GM12878 (cell line): ENCODE results near the gene USP34. TPM values are rescaled to one million over a fixed set of nuclear protein-coding genes. Genes with fewer than 3 reads are reported as not detected.
A peak's percentile ranks its signal among the peaks of the same experiment; 100 is the strongest.
"Not testable (repeated sequence)": the region's sequence is repeated elsewhere in the genome, so short reads cannot be mapped to it uniquely, and the experiment has no call there.

Source experiments
- ATAC-seq: fragments of 200-7000 bp; cut with Tn5 transposase; 3 replicates; pipeline ENCODE4 v1.9.1; 2020; ENCODE audit warnings: mild to moderate bottlenecking, moderate library complexity
- BruUV-seq: library from RNA; stranded (reverse); fragments of 400-500 nt; replicated peaks from 2 replicates; lab custom pipeline; 2021; lab: Mats Ljungman, UMichigan
- CTCF ChIA-PET: fragments of 300-600 bp; sonication (Branson Sonifier 250); formaldehyde crosslinking; extraction: SDS; loops from one replicate; lab custom pipeline; 2021; ENCODE audit warnings: inconsistent platforms; lab: Yijun Ruan, JAX
- POLR2A ChIA-PET: fragments of 350-600 bp; formaldehyde crosslinking; extraction: SDS; loops from one replicate; lab custom pipeline; 2021; ENCODE audit warnings: inconsistent platforms; lab: Charles Lee
- RAD21 ChIA-PET: fragments of 300-600 bp; sonication (Branson Sonifier 250); formaldehyde crosslinking; loops from one replicate; lab custom pipeline; 2023; ENCODE audit warnings: antibody characterized with exemption; ENCODE audit not compliant: unreplicated experiment; lab: Charles Lee
- SMC1A ChIA-PET: fragments of 300-600 bp; sonication (Branson Sonifier 250); formaldehyde crosslinking; loops from one replicate; lab custom pipeline; 2023; ENCODE audit not compliant: unreplicated experiment, uncharacterized antibody; lab: Charles Lee
- DNase-seq: peaks from one replicate; pipeline ENCODE4 v3.0.0-alpha.2; 2011; ENCODE audit warnings: low read depth, low spot score
- FAIRE-seq: peaks from 3 replicates; lab custom pipeline; 2011; peaks lifted over from hg19 to GRCh38; lab: Jason Lieb, UNC
- H2AFZ ChIP-seq: 2 replicates; pipeline ENCODE4 v1.6.0; 2011; ENCODE audit warnings: low read depth, low read length, control low read depth; ENCODE audit not compliant: control insufficient read depth
- H3K27ac ChIP-seq: 2 replicates; pipeline ENCODE4 v1.5.1; 2011; ENCODE audit warnings: control low read depth; ENCODE audit not compliant: control insufficient read depth, insufficient read depth
- H3K27me3 ChIP-seq, 2 experiments: replicated peaks in 1 of 2; 2 replicates each; pipeline versions ENCODE4 v1.6.0 to v1.6.1; 2011; ENCODE audit warnings: low read length in 1 of 2; ENCODE audit not compliant: control insufficient read depth in 2 of 2, insufficient read depth in 2 of 2
- H3K36me3 ChIP-seq, 2 experiments: 2 replicates each; pipeline ENCODE4 v1.5.1; 2011; ENCODE audit warnings: low read length in 1 of 2; ENCODE audit not compliant: control insufficient read depth in 2 of 2, insufficient read depth in 2 of 2
- H3K4me1 ChIP-seq: 2 replicates; pipeline ENCODE4 v1.6.1; 2011; ENCODE audit warnings: mild to moderate bottlenecking, low read length, moderate library complexity, mixed read lengths; ENCODE audit not compliant: control insufficient read depth, insufficient read depth
- H3K4me2 ChIP-seq: 2 replicates; pipeline ENCODE4 v1.6.0; 2011; ENCODE audit warnings: control low read depth; ENCODE audit not compliant: control insufficient read depth, insufficient read depth
- H3K4me3 ChIP-seq: fragments of 200-600 bp; sonication (generic); 2 replicates; pipeline ENCODE4 v1.5.1; 2016
- H3K79me2 ChIP-seq: 2 replicates; pipeline ENCODE4 v1.6.0; 2011; ENCODE audit warnings: low read length; ENCODE audit not compliant: control insufficient read depth, insufficient read depth
- H3K9ac ChIP-seq: 2 replicates; pipeline ENCODE4 v1.8.0; 2011; ENCODE audit warnings: low read length, control low read depth, mixed read lengths; ENCODE audit not compliant: control insufficient read depth, insufficient read depth
- H3K9me3 ChIP-seq: replicated peaks from 3 replicates; pipeline ENCODE4 v1.5.1; 2011; ENCODE audit warnings: mild to moderate bottlenecking, low read length; ENCODE audit not compliant: control insufficient read depth, insufficient read depth
- H4K20me1 ChIP-seq: 2 replicates; pipeline ENCODE4 v1.6.0; 2011; ENCODE audit not compliant: control insufficient read depth, insufficient read depth
- ATF7 ChIP-seq: fragments of 450-650 bp; IDR thresholded peaks from 2 replicates; pipeline ENCODE4 v1.6.1; 2016; ENCODE audit warnings: low read depth, mild to moderate bottlenecking
- CBX3 ChIP-seq: fragments of 200-600 bp; sonication (generic); IDR thresholded peaks from 2 replicates; pipeline ENCODE4 v1.6.1; 2016; ENCODE audit warnings: low read depth, borderline replicate concordance
- ETV6 ChIP-seq, 2 experiments: fragments of 450-650 bp in 1 of 2; IDR thresholded peaks in 1 of 2; conservative IDR thresholded peaks in 1 of 2; 2 replicates each; pipeline ENCODE4 v1.6.1; 2014; ENCODE audit warnings: antibody characterized with exemption in 1 of 2, borderline replicate concordance in 1 of 2, low read depth in 1 of 2, mild to moderate bottlenecking in 1 of 2, moderate library complexity in 1 of 2
- HCFC1 ChIP-seq: fragments of 150-350 bp; IDR thresholded peaks from 2 replicates; pipeline ENCODE4 v1.6.1; 2014; ENCODE audit warnings: low read length
- IKZF2 ChIP-seq, 2 experiments: fragments of 450-650 bp; IDR thresholded peaks; 2 replicates each; pipeline ENCODE4 v1.6.1; 2017; ENCODE audit warnings: mild to moderate bottlenecking in 2 of 2, moderate library complexity in 2 of 2
- RCOR1 ChIP-seq: conservative IDR thresholded peaks from 2 replicates; pipeline ENCODE4 v1.6.1; 2012; ENCODE audit warnings: low read depth, low read length, improper control_type of control experiment
- SP1 ChIP-seq: IDR thresholded peaks from one replicate; pipeline ENCODE4 v1.6.1; 2011; ENCODE audit warnings: low read depth, low read length
- YBX1 ChIP-seq: fragments of 450-650 bp; IDR thresholded peaks from 2 replicates; pipeline ENCODE4 v1.6.1; 2016; ENCODE audit warnings: antibody characterized with exemption
- WGBS: methylation state at CpG from one replicate; pipeline ENCODE4 v1.1.6; 2016; ENCODE audit warnings: low lambda C conversion rate; ENCODE audit not compliant: insufficient replicate concordance, insufficient coverage; ENCODE audit errors: missing lambda C conversion rate; 5-methylcytosine and 5-hydroxymethylcytosine counted together
- in situ Hi-C: fragments of 300-500 bp; cut with MboI; formaldehyde crosslinking; loops from 9 replicates; pipeline ENCODE4 v1.14.3; 2018; ENCODE audit warnings: mixed read lengths
- intact Hi-C: fragments of 100-400 bp; cut with micrococcal nuclease; formaldehyde crosslinking; loops from one replicate; pipeline ENCODE4 v1.14.2; 2022; ENCODE audit not compliant: unreplicated experiment
- polyA plus RNA-seq, 11 experiments: library from polyadenylated mRNA; depleted of rRNA in 4 of 11; unstranded in 6 of 11; stranded (reverse) in 5 of 11; fragments of >200 nt; fragmentation: Nextera tagmentation in 4 of 11; fragmentation: Illumina TruSeq in 1 of 11; extraction: Ambion mirVana in 4 of 11; extraction: Trizol in 1 of 11; gene quantifications; 1 replicate in 1 of 11; 2 replicates in 10 of 11; pipeline versions ENCODE4 v1.2.1 to v1.2.3, GENCODE V29; 2011 to 2016; ENCODE audit warnings: inconsistent platforms in 2 of 11, missing spikeins in 2 of 11, low read depth in 1 of 11
- total RNA-seq, 4 experiments: library from RNA; depleted of rRNA in 3 of 4; stranded (reverse); fragments of >200 nt in 3 of 4; fragmentation: Illumina TruSeq in 1 of 4; extraction: Trizol in 1 of 4; gene quantifications; 2 replicates each; pipeline versions ENCODE4 v1.2.1 to v1.2.3, GENCODE V29; 2013 to 2021

Gene USP34
- total and polyA plus RNA-seq, 10 of the 15 experiments (the other 5 are each of a cell fraction or from before 2014, with no cell fraction given), result 26.2 to 106 (median 62.1) TPM

GRCh38 chr2:61448229-61448628, 22.7 kb downstream of the USP34 start:
- no TSS peak for BruUV-seq
- no peaks in the 10 kb centered on the region; a peak in 1 of 4 replicates for H3K36me3 ChIP-seq
- in situ Hi-C loops (no loop called here), intact Hi-C loops (no loop called here)
- H4K20me1 ChIP-seq, result no peaks in the 10 kb centered on the region
- peaks cover 17% of the 10 kb centered on the region for H3K4me1 ChIP-seq
- DNase-seq (no peak), ATAC-seq (no peak), FAIRE-seq (no peak)
- ChIA-PET CTCF (interaction anchor here (0.6 kb wide), 1 partner anchor 262 kb away, joined by 3 read pairs; no protein-coding TSS in a partner anchor), RAD21 (no interaction called here), SMC1A (interaction anchor here (1.6 to 2.7 kb wide), 2 partner anchors 13 to 32 kb away, joined by 3 to 16 read pairs; no protein-coding TSS in a partner anchor), POLR2A (interaction anchor here (2.6 kb wide), 1 partner anchor 20 kb away, joined by 13 read pairs; no protein-coding TSS in a partner anchor)
- no peak overlapping the region for H3K27ac ChIP-seq
- no peak overlapping the region for H2AFZ ChIP-seq
- TF ChIP-seq HCFC1, result no peak
- no peak for TF ChIP-seq IKZF2 (IDR thresholded peaks at IDR 0.05)
- TF ChIP-seq ETV6 (conservative IDR thresholded peaks at IDR 0.05 in 1 of 2, IDR thresholded peaks at IDR 0.05 in 1 of 2; ENCODE audit: borderline replicate concordance in 1 of 2, low read depth in 1 of 2), result no peak
- no peak for TF ChIP-seq YBX1
- no peak for TF ChIP-seq RCOR1
- no peak for TF ChIP-seq SP1
- no peak for TF ChIP-seq ATF7
- TF ChIP-seq CBX3, result no peak
- H3K4me2 ChIP-seq, result no peak overlapping the region
- peaks cover 86% of the 10 kb centered on the region for H3K79me2 ChIP-seq
- no peaks in the 10 kb centered on the region for H3K27me3 ChIP-seq
- no peak overlapping the region for H3K9ac ChIP-seq
- H3K4me3 ChIP-seq, result no peak overlapping the region
- whole genome bisulfite sequencing, result 59% methylated on average over 2 of the region's 2 CpGs
- H3K9me3 ChIP-seq, result peaks cover 9% of the 10 kb centered on the region

- ATAC-seq, H3K27me3 ChIP-seq, H3K4me3 ChIP-seq, FAIRE-seq, H2AFZ ChIP-seq, intact Hi-C loops, DNase-seq, BruUV-seq, H3K9me3 ChIP-seq, H3K4me2 ChIP-seq, H4K20me1 ChIP-seq, in situ Hi-C loops, H3K9ac ChIP-seq, H3K36me3 ChIP-seq: not testable (repeated sequence)
- WGBS, result 16% methylated on average over 6 of the region's 7 CpGs
- Histone ChIP-seq H3K4me1 (peaks cover 28% of the 10 kb centered on the region), H3K79me2 (peaks cover 87% of the 10 kb centered on the region), H3K27ac (peak overlapping the region; percentile 24; the same call in 1 of the 2 replicates)
- POLR2A ChIA-PET, result interaction anchor here (0.7 to 2.6 kb wide), 7 partner anchors 11 to 103 kb away, joined by 3 to 13 read pairs (median 4); no protein-coding TSS in a partner anchor
- RAD21 ChIA-PET, result interaction anchor here (0.7 to 1.6 kb wide), 8 partner anchors 8 to 224 kb away, joined by 3 to 9 read pairs (median 3); no protein-coding TSS in a partner anchor
- SMC1A ChIA-PET, result interaction anchor here (0.6 to 2.7 kb wide), 9 partner anchors 9 to 196 kb away, joined by 3 to 16 read pairs (median 3); no protein-coding TSS in a partner anchor
- CTCF ChIA-PET, result interaction anchor here (1.1 to 1.6 kb wide), 2 partner anchors 11 to 17 kb away, joined by 4 to 6 read pairs; no protein-coding TSS in a partner anchor
Observed at GRCh38 chr2:61446971-61447370, 23.9 kb downstream of the USP34 start.
